GM06990 (cell line): Measurements from ENCODE around the gene POLR2J.

Experiments used
- DNase-seq: peaks from one replicate; pipeline ENCODE4 v3.0.0-alpha.2; 2011; ENCODE audit not compliant: insufficient read length; ENCODE audit errors: extremely low read depth
- H3K27me3 ChIP-seq: replicated peaks from 2 replicates; pipeline ENCODE4 v1.6.0; 2011; ENCODE audit warnings: low read length; ENCODE audit not compliant: control insufficient read depth, insufficient read depth
- H3K36me3 ChIP-seq: 2 replicates; pipeline ENCODE4 v1.5.1; 2011; ENCODE audit warnings: low read length; ENCODE audit not compliant: control insufficient read depth, insufficient read depth
- H3K4me3 ChIP-seq: replicated peaks from 2 replicates; pipeline ENCODE4 v1.5.1; 2011; ENCODE audit warnings: low read depth, mild to moderate bottlenecking, control low read depth, low read length
- TF ChIP-seq, protein P1 (sequence below): IDR thresholded peaks from 2 replicates; pipeline ENCODE4 v1.5.1; 2011; ENCODE audit warnings: low read length, control low read depth, mild to moderate bottlenecking, inconsistent platforms; ENCODE audit not compliant: insufficient read depth, poor library complexity, severe bottlenecking

Gene POLR2J

DNA sequence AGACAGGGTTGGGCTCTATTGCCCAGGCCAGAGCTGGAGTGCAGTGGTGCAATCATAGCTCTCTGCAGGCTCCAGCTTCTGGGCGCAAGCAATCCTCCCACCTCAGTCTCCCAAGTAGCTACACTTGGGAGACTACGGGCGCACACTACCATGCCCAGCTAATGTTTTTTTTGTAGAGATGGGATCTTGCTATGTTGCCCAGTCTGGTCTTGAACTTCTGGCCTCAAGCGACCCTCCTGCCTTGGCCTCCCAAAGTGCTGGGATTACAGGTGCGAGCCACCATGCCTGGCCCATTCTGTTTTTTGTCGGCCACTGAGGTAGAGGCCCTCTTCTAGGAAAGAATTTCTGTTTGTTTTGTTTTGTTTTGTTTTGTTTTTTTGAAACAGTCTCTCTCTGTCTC, 26.3 kb downstream of the POLR2J start:
- Histone ChIP-seq H3K4me3 (no peak overlapping the region), H3K27me3 (no peaks in the 10 kb centered on the region), H3K36me3 (peaks cover 12% of the 10 kb centered on the region)
- TF ChIP-seq, protein P1, sequence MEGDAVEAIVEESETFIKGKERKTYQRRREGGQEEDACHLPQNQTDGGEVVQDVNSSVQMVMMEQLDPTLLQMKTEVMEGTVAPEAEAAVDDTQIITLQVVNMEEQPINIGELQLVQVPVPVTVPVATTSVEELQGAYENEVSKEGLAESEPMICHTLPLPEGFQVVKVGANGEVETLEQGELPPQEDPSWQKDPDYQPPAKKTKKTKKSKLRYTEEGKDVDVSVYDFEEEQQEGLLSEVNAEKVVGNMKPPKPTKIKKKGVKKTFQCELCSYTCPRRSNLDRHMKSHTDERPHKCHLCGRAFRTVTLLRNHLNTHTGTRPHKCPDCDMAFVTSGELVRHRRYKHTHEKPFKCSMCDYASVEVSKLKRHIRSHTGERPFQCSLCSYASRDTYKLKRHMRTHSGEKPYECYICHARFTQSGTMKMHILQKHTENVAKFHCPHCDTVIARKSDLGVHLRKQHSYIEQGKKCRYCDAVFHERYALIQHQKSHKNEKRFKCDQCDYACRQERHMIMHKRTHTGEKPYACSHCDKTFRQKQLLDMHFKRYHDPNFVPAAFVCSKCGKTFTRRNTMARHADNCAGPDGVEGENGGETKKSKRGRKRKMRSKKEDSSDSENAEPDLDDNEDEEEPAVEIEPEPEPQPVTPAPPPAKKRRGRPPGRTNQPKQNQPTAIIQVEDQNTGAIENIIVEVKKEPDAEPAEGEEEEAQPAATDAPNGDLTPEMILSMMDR, result no peak
- DNase-seq, result no peak

- Histone ChIP-seq H3K36me3 (peaks cover 17% of the 10 kb centered on the region), H3K4me3 (no peak overlapping the region), H3K27me3 (no peaks in the 10 kb centered on the region)
- TF ChIP-seq, protein P1, result no peak
- no peak for DNase-seq
These were observed 27.2 kb downstream of the POLR2J start for GRCh38 chr7:102451371-102452054.

DNA sequence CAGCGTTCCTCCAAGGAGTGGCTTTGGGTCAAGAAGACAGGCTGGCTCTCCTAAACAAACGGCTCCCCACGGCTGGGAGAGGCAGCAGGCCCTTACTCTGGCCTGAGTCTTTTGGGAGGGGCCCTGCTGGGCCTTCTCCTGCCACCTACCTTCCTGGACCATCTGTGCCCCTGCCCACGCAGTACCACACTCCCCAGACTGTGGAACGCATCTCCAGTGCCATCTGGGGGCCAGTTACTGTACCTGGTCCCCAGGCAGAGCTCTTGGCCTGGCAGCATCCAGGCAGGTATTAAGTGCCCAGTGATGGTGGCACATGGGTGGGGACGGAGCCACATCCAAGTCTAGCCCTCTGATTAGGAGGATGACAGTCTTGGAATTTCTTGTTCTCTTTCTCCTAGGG, 28.5 kb downstream of the POLR2J start:
- Histone ChIP-seq H3K27me3 (no peaks in the 10 kb centered on the region), H3K36me3 (peaks cover 23% of the 10 kb centered on the region), H3K4me3 (no peak overlapping the region)
- DNase-seq, result no peak
- TF ChIP-seq, protein P1, result peak; percentile 58

GRCh38 chr7:102449136-102449535, 29.6 kb downstream of the POLR2J start:
- H3K36me3 ChIP-seq, result peaks cover 23% of the 10 kb centered on the region
- TF ChIP-seq, protein P1, result no peak

DNA sequence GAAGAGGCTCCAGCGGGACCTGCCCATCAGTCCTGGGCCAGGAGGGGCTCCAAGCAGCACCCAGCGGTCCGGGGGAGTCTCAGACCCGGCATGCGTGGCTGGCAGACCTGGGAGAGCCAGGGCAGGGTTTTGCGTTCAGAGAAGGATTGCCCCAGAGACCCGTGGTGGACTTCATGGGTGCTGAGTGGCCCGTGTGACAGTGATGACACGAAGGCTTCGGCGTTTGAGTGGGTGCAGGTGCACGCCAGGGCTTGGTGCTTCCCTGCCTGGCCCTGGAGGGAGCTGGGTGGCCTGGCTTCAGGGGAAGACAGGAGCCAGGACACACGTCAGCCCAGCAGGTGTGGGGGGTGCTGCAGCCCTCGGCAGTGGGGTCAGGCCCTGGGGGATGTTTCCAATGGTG, 31.4 kb downstream of the POLR2J start:
- no peak for DNase-seq
- no peaks in the 10 kb centered on the region for H3K27me3 ChIP-seq
- no peak overlapping the region for H3K4me3 ChIP-seq
- peaks cover 23% of the 10 kb centered on the region for H3K36me3 ChIP-seq
- TF ChIP-seq, protein P1, result no peak

More at GRCh38 chr7:102449136-102449535, 29.6 kb downstream of the POLR2J start:
- H3K4me3 ChIP-seq, result no peak overlapping the region
- no peaks in the 10 kb centered on the region for H3K27me3 ChIP-seq
- DNase-seq, result no peak
